Prostate gland (tissue), 2 donors: Measurements from ENCODE around the gene GNAZ. TPM values are rescaled to one million over a fixed set of nuclear protein-coding genes. Genes with fewer than 3 reads are reported as not detected.

Experiments
- DNase-seq: peaks from one replicate; pipeline ENCODE4 v3.0.0-alpha.2; 2019; ENCODE audit warnings: low spot score
- H3K27ac ChIP-seq, 2 donors: fragments of 200-600 bp; sonication (generic); 2 replicates each; pipeline ENCODE4 v1.5.1; 2017 to 2019
- H3K27me3 ChIP-seq: fragments of 200-600 bp; sonication (generic); replicated peaks from 2 replicates; pipeline ENCODE4 v1.5.1; 2019; ENCODE audit not compliant: insufficient read depth
- H3K36me3 ChIP-seq, 2 donors: fragments of 200-600 bp; sonication (generic); 1 replicate in 1 of 2; 2 replicates in 1 of 2; pipeline versions ENCODE4 v1.5.1 to v1.8.1; 2017 to 2019
- H3K4me1 ChIP-seq: fragments of 200-600 bp; sonication (generic); replicated peaks from 2 replicates; pipeline ENCODE4 v1.5.1; 2019
- H3K4me3 ChIP-seq, 2 donors: fragments of 200-600 bp; sonication (generic); 2 replicates each; pipeline ENCODE4 v1.5.1; 2017 to 2019
- H3K9me3 ChIP-seq: fragments of 200-600 bp; sonication (generic); 2 replicates; pipeline ENCODE4 v1.5.1; 2017
- POLR2A ChIP-seq: fragments of 450-650 bp; IDR thresholded peaks from one replicate; pipeline ENCODE4 v1.6.1; 2016; ENCODE audit warnings: antibody characterized with exemption, mild to moderate bottlenecking
- POLR2AphosphoS5 ChIP-seq: sonication (generic); formaldehyde crosslinking; IDR thresholded peaks from one replicate; pipeline ENCODE4 v1.6.1; 2017; ENCODE audit warnings: antibody characterized with exemption
- WGBS: methylation state at CpG from one replicate; pipeline ENCODE4 v1.1.5; 2018; 5-methylcytosine and 5-hydroxymethylcytosine counted together
- intact Hi-C: fragments of 100-400 bp; cut with DNase I; formaldehyde crosslinking; loops from one replicate; pipeline ENCODE4 v1.14.2; 2022
- total RNA-seq, 2 donors: library from RNA; depleted of rRNA; stranded (reverse); fragments of >200 nt; gene quantifications; one replicate each; pipeline ENCODE4 v1.1.0, GENCODE V29; 2016
- TF ChIP-seq, protein P1 (sequence below), 4 experiments: fragments of 200-600 bp in 2 of 4; fragments of 450-650 bp in 2 of 4; sonication (generic) in 2 of 4; IDR thresholded peaks; 1 replicate in 3 of 4; 2 replicates in 1 of 4; pipeline ENCODE4 v1.5.1; 2016 to 2019; ENCODE audit warnings: antibody characterized with exemption in 4 of 4, mild to moderate bottlenecking in 2 of 4, moderate library complexity in 2 of 4

The GNAZ gene
- total RNA-seq, 2 donors from 2014 or later: 5.7 to 22.6 TPM

DNA sequence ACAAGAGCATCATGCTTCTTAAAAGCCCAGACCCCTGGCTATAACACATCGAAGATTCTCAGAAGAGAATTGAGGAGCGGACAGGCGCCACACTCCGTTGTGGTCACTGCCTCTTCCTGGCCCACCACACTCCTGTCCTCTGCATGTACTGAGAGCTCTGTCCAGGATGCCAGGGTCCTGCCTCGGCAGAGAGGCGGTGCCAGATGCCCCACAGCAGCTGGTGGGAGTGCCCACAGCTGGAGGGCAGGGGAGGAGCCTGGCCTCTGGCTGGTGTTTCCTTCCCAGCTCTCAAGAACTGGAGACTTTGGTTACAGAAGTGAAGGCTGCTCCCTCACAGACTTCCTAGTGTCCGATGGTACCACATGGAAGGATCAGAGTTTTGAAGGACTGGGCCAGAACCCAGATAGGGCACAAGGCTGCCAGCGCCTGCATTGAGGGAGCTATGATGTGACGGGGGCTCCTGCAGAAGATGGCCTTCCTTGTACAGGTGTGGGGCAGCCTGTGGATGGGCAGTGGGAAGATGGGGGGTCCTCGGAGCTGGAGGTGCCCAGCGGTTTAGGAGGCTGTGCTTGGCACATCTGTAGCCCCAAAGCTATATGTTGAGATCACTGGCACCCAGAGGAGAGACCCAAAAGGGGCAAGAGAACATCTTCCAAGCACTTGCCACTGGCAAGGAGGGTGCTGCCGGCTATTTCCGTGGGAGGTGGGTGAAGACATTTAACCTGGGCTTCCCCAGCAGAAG, 52.1 kb downstream of the GNAZ start:
- Histone ChIP-seq H3K4me3 (no peak overlapping the region), H3K9me3 (no peaks in the 10 kb centered on the region), H3K4me1 (no peaks in the 10 kb centered on the region), H3K36me3 (no peaks in the 10 kb centered on the region), H3K27me3 (no peaks in the 10 kb centered on the region), H3K27ac (no peak overlapping the region)
- intact Hi-C loops: loop anchor here (5.0 kb wide), 1 partner anchor 50 kb away; the partner anchor contains the start of gene GNAZ
- WGBS: 84% methylated on average over 13 of the region's 13 CpGs
- TF ChIP-seq POLR2AphosphoS5: no peak
- DNase-seq: no peak

DNA sequence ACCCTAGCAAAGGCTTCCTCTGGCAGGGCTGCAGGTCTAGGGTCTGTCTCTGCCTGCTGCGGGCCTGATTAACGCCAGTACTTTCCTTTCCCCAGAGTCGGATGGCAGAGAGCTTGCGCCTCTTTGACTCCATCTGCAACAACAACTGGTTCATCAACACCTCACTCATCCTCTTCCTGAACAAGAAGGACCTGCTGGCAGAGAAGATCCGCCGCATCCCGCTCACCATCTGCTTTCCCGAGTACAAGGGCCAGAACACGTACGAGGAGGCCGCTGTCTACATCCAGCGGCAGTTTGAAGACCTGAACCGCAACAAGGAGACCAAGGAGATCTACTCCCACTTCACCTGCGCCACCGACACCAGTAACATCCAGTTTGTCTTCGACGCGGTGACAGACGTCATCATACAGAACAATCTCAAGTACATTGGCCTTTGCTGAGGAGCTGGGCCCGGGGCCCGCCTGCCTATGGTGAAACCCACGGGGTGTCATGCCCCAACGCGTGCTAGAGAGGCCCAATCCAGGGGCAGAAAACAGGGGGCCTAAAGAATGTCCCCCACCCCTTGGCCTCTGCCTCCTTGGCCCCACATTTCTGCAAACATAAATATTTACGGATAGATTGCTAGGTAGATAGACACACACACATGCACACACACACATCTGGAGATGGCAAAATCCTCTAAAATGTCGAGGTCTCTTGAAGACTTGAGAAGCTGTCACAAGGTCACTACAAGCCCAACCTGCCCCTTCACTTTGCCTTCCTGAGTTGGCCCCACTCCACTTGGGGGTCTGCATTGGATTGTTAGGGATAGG, 52.9 kb downstream of the GNAZ start:
- intact Hi-C loops: loop anchor here (5.0 kb wide), 1 partner anchor 51 kb away; the partner anchor contains the start of gene GNAZ
- Histone ChIP-seq H3K9me3 (no peaks in the 10 kb centered on the region), H3K27ac (no peak overlapping the region), H3K4me1 (no peaks in the 10 kb centered on the region), H3K27me3 (no peaks in the 10 kb centered on the region), H3K4me3 (no peak overlapping the region), H3K36me3 (no peaks in the 10 kb centered on the region)
- DNase-seq: no peak
- TF ChIP-seq, protein P1, sequence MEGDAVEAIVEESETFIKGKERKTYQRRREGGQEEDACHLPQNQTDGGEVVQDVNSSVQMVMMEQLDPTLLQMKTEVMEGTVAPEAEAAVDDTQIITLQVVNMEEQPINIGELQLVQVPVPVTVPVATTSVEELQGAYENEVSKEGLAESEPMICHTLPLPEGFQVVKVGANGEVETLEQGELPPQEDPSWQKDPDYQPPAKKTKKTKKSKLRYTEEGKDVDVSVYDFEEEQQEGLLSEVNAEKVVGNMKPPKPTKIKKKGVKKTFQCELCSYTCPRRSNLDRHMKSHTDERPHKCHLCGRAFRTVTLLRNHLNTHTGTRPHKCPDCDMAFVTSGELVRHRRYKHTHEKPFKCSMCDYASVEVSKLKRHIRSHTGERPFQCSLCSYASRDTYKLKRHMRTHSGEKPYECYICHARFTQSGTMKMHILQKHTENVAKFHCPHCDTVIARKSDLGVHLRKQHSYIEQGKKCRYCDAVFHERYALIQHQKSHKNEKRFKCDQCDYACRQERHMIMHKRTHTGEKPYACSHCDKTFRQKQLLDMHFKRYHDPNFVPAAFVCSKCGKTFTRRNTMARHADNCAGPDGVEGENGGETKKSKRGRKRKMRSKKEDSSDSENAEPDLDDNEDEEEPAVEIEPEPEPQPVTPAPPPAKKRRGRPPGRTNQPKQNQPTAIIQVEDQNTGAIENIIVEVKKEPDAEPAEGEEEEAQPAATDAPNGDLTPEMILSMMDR (IDR thresholded peaks at IDR 0.05): no peak
- TF ChIP-seq POLR2AphosphoS5 (no peak), POLR2A (no peak)
- 93% methylated on average over 26 of the region's 26 CpGs for WGBS

DNA sequence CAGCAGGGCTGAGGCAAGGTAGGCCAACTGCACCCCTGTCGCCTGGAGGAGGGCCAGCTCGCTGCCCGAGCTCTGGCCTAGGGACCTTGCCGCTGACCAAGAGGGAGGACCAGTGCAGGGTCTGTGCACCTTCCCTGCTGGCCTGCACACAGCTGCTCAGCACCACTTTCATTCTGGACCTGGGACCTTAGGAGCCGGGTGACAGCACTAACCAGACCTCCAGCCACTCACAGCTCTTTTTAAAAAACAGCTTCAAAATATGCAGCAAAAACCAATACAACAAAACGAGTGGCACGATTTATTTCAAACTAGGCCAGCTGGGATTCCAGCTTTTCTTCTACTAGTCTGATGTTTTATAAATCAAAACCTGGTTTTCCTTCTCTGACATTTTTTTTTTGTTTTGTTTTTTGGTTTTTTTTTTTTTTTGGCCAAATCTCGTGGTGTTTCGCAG, 53.5 kb downstream of the GNAZ start:
- H3K4me3 ChIP-seq: no peak overlapping the region
- intact Hi-C loops: loop anchor here (5.0 kb wide), 1 partner anchor 52 kb away; the partner anchor contains the start of gene GNAZ
- DNase-seq: no peak

DNA sequence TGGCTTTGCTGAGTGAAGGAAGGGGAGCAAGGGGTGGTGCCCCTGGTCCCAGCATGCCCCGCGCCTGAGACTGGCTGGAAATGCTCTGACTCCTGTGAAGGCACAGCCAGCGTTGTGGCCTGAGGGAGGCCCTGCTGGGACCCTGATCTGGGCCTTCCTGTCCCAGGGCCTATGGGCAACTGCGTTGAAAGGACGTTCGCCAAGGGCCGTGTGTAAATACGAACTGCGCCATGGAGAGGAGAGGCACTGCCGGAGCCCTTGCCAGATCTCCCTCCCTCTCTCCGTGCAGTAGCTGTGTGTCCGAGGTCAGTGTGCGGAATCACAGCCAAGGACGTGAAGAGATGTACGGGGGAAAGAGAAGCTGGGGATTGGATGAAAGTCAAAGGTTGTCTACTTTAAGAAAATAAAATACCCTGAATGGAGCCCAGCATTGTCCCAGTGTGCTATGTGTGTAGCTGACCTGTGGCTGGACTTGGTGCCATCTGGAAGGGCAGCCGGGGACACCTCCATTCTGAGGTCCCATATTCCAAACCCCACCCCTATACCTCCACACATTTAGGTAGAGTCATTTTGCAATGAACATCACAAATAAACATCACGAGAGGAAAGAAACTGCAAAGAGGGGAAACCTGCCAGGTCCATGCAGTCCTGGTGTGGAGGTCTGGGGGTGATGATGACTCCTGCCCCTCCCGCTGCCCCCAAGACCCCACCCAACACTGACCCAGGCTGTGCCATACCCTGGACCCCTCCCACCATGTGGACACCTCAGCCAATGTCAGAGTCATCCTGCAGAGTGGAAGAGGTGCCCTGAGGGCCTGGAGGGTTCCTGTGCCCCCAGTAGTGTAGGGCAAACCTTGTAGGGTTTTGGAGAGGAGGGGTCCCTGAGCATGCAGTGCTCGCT, 54.5 kb downstream of the GNAZ start:
- 33% methylated on average over 19 of the region's 19 CpGs for WGBS
- intact Hi-C loops: loop anchor here (5.0 kb wide), 1 partner anchor 53 kb away; the partner anchor contains the start of gene GNAZ
- Histone ChIP-seq H3K36me3 (no peaks in the 10 kb centered on the region), H3K27me3 (no peaks in the 10 kb centered on the region), H3K4me1 (no peaks in the 10 kb centered on the region), H3K27ac (no peak overlapping the region), H3K9me3 (no peaks in the 10 kb centered on the region), H3K4me3 (no peak overlapping the region)
- DNase-seq: no peak
- TF ChIP-seq, protein P1 (IDR thresholded peaks at IDR 0.05): no peak
- TF ChIP-seq POLR2A (no peak), POLR2AphosphoS5 (no peak)

More for the DNA sequence above, 53.5 kb downstream of the GNAZ start:
- WGBS: 87% methylated on average over 9 of the region's 9 CpGs
- no peaks in the 10 kb centered on the region for H3K36me3 ChIP-seq
- H3K27ac ChIP-seq: no peak overlapping the region
- no peaks in the 10 kb centered on the region for H3K9me3 ChIP-seq
- H3K27me3 ChIP-seq: no peaks in the 10 kb centered on the region
- no peaks in the 10 kb centered on the region for H3K4me1 ChIP-seq
- TF ChIP-seq, protein P1 (IDR thresholded peaks at IDR 0.05): no peak
- TF ChIP-seq POLR2A (no peak), POLR2AphosphoS5 (no peak)
